H1 (cell line): ENCODE results near the gene SLC2A1. TPM values are rescaled to one million over a fixed set of nuclear protein-coding genes. Genes with fewer than 3 reads are reported as not detected.

ENCODE experiments used
- CTCF ChIA-PET: fragments of 300-600 bp; sonication (Branson Sonifier 250); formaldehyde crosslinking; loops from one replicate; lab custom pipeline; 2021; ENCODE audit not compliant: partially characterized antibody; lab: Charles Lee
- POLR2A ChIA-PET: fragments of 300-600 bp; sonication (Branson Sonifier 250); formaldehyde crosslinking; loops from one replicate; lab custom pipeline; 2021; ENCODE audit warnings: inconsistent platforms; ENCODE audit not compliant: partially characterized antibody; lab: Charles Lee
- DNase-seq, 2 experiments: peaks; one replicate each; pipeline versions ENCODE4 v3.0.0 to v3.0.0-alpha.2; 2010 to 2022; ENCODE audit warnings: low spot score in 2 of 2, low read depth in 1 of 2, mixed read lengths in 1 of 2
- FAIRE-seq: peaks from 2 replicates; lab custom pipeline; 2011; peaks lifted over from hg19 to GRCh38; lab: Jason Lieb, UNC
- H2AFZ ChIP-seq: 2 replicates; pipeline ENCODE4 v1.8.1; 2012; ENCODE audit warnings: low read length, inconsistent platforms
- H2AK5ac ChIP-seq: 2 replicates; pipeline ENCODE4 v1.6.1; 2013; ENCODE audit warnings: low read depth, low read length
- H2BK120ac ChIP-seq: replicated peaks from 2 replicates; pipeline ENCODE3; 2013; ENCODE audit warnings: low read depth, low read length, inconsistent platforms
- H2BK12ac ChIP-seq: 2 replicates; pipeline ENCODE4 v1.6.1; 2013; ENCODE audit warnings: low read depth, low read length
- H2BK15ac ChIP-seq: 2 replicates; pipeline ENCODE4 v1.6.1; 2013; ENCODE audit warnings: low read length
- H2BK20ac ChIP-seq: 2 replicates; pipeline ENCODE4 v1.6.1; 2013; ENCODE audit warnings: low read length
- H2BK5ac ChIP-seq: 2 replicates; pipeline ENCODE4 v1.6.1; 2013; ENCODE audit warnings: low read depth, low read length
- H3K14ac ChIP-seq: 2 replicates; pipeline ENCODE4 v1.6.1; 2013; ENCODE audit warnings: inconsistent platforms; ENCODE audit not compliant: insufficient read length
- H3K18ac ChIP-seq: 2 replicates; pipeline ENCODE4 v1.6.1; 2013; ENCODE audit warnings: low read length; ENCODE audit errors: extremely low read depth
- H3K23ac ChIP-seq: 2 replicates; pipeline ENCODE4 v1.6.1; 2013; ENCODE audit warnings: inconsistent platforms; ENCODE audit not compliant: insufficient read length
- H3K23me2 ChIP-seq: 2 replicates; pipeline ENCODE4 v1.6.1; 2013; ENCODE audit warnings: low read depth, low read length
- H3K27ac ChIP-seq: 2 replicates; pipeline ENCODE4 v1.6.1; 2011; ENCODE audit warnings: low read depth, low read length, inconsistent platforms
- H3K27me3 ChIP-seq, 4 experiments: replicated peaks in 1 of 4; 1 replicate in 1 of 4; 2 replicates in 3 of 4; pipeline versions ENCODE4 v1.6.1 to v1.8.1; 2011 to 2013; ENCODE audit warnings: low read length in 3 of 4, mild to moderate bottlenecking in 3 of 4, inconsistent platforms in 2 of 4, mixed read lengths in 2 of 4, moderate library complexity in 1 of 4; ENCODE audit not compliant: control insufficient read depth in 3 of 4, insufficient read depth in 3 of 4; ENCODE audit errors: extremely low read depth in 1 of 4
- H3K36me3 ChIP-seq, 4 experiments: 2 replicates each; pipeline versions ENCODE4 v1.6.1 to v1.8.1; 2011 to 2013; ENCODE audit warnings: mild to moderate bottlenecking in 4 of 4, low read length in 3 of 4, moderate library complexity in 2 of 4, control low read depth in 1 of 4, inconsistent platforms in 1 of 4; ENCODE audit not compliant: insufficient read depth in 4 of 4, control insufficient read depth in 2 of 4
- H3K4ac ChIP-seq: replicated peaks from 2 replicates; pipeline ENCODE3; 2013; ENCODE audit warnings: low read length, low read depth, mixed read lengths, inconsistent platforms; ENCODE audit not compliant: insufficient read length
- H3K4me1 ChIP-seq, 4 experiments: replicated peaks in 1 of 4; 1 replicate in 1 of 4; 2 replicates in 3 of 4; pipeline versions ENCODE4 v1.6.1 to v1.8.1; 2011 to 2013; ENCODE audit warnings: low read length in 3 of 4, inconsistent platforms in 2 of 4, mixed read lengths in 1 of 4; ENCODE audit not compliant: insufficient read depth in 4 of 4, control insufficient read depth in 3 of 4
- H3K4me2 ChIP-seq, 2 experiments: 2 replicates each; pipeline versions ENCODE4 v1.6.1 to v1.8.1; 2011 to 2013; ENCODE audit warnings: low read depth in 2 of 2, low read length in 2 of 2, control low read depth in 1 of 2, inconsistent platforms in 1 of 2, mild to moderate bottlenecking in 1 of 2; ENCODE audit not compliant: insufficient read depth in 1 of 2
- H3K4me3 ChIP-seq, 4 experiments: fragments of 200-600, 300-600 bp in 1 of 4; sonication (generic), shearing (Covaris generic), sonication (Bioruptor Twin) in 1 of 4; 2 replicates each; pipeline versions ENCODE4 v1.5.1 to v1.8.1; 2011 to 2016; ENCODE audit warnings: low read length in 4 of 4, low read depth in 3 of 4, control low read depth in 2 of 4, inconsistent platforms in 2 of 4, mild to moderate bottlenecking in 2 of 4, mixed read lengths in 1 of 4, moderate library complexity in 1 of 4; ENCODE audit not compliant: insufficient read depth in 2 of 4; ENCODE audit errors: extremely low read depth in 1 of 4
- H3K56ac ChIP-seq: replicated peaks from 2 replicates; pipeline ENCODE3; 2013; ENCODE audit warnings: low read depth, mild to moderate bottlenecking, mixed read lengths, low read length, inconsistent platforms; ENCODE audit not compliant: insufficient read length
- H3K79me1 ChIP-seq: 2 replicates; pipeline ENCODE4 v1.6.1; 2013; ENCODE audit warnings: low read depth, low read length, control low read depth
- H3K79me2 ChIP-seq, 2 experiments: 2 replicates each; pipeline versions ENCODE4 v1.6.1 to v1.8.1; 2012 to 2013; ENCODE audit warnings: low read length in 2 of 2, mild to moderate bottlenecking in 2 of 2, inconsistent platforms in 1 of 2; ENCODE audit not compliant: insufficient read depth in 2 of 2, control insufficient read depth in 1 of 2
- H3K9ac ChIP-seq, 4 experiments: replicated peaks in 1 of 4; 1 replicate in 1 of 4; 2 replicates in 3 of 4; pipeline versions ENCODE4 v1.6.1 to v1.8.1; 2011 to 2013; ENCODE audit warnings: low read depth in 3 of 4, low read length in 3 of 4, control low read depth in 2 of 4, mild to moderate bottlenecking in 2 of 4, moderate library complexity in 2 of 4, inconsistent platforms in 1 of 4; ENCODE audit errors: extremely low read depth in 1 of 4
- H3K9me3 ChIP-seq, 2 experiments: 2 replicates each; pipeline versions ENCODE4 v1.6.1 to v1.8.1; 2012 to 2013; ENCODE audit warnings: mild to moderate bottlenecking in 2 of 2, moderate library complexity in 2 of 2, control low read depth in 1 of 2, inconsistent platforms in 1 of 2, low read depth in 1 of 2, low read length in 1 of 2, mixed read lengths in 1 of 2; ENCODE audit not compliant: insufficient read depth in 2 of 2
- H4K20me1 ChIP-seq, 2 experiments: replicated peaks in 1 of 2; 2 replicates each; pipeline versions ENCODE3 to v1.8.1; 2011 to 2013; ENCODE audit warnings: inconsistent platforms in 2 of 2, low read length in 2 of 2, mild to moderate bottlenecking in 1 of 2; ENCODE audit not compliant: insufficient read depth in 2 of 2, control insufficient read depth in 1 of 2
- H4K5ac ChIP-seq: 2 replicates; pipeline ENCODE4 v1.6.1; 2013; ENCODE audit warnings: low read length, low read depth, mixed read lengths, inconsistent platforms; ENCODE audit not compliant: insufficient read length
- H4K8ac ChIP-seq: 2 replicates; pipeline ENCODE4 v1.8.0; 2013; ENCODE audit warnings: mild to moderate bottlenecking, moderate library complexity, low read length, inconsistent platforms; ENCODE audit not compliant: insufficient read depth; ENCODE audit errors: extremely low read depth
- H4K91ac ChIP-seq: replicated peaks from 2 replicates; pipeline ENCODE3; 2013; ENCODE audit warnings: low read length, mixed read lengths, inconsistent platforms; ENCODE audit not compliant: insufficient read length
- EGR1 ChIP-seq: IDR thresholded peaks from 2 replicates; pipeline ENCODE4 v1.6.1; 2011; ENCODE audit warnings: low read depth, low read length, borderline replicate concordance
- FOSL1 ChIP-seq: IDR thresholded peaks from 2 replicates; pipeline ENCODE4 v1.6.1; 2011; ENCODE audit warnings: mild to moderate bottlenecking, low read depth, low read length, moderate library complexity; ENCODE audit not compliant: insufficient read depth
- KDM1A ChIP-seq: fragments of 200-600, 300-600 bp; sonication (generic); IDR thresholded peaks from 2 replicates; pipeline ENCODE4 v1.7.1; 2016; ENCODE audit warnings: mild to moderate bottlenecking, low read length, borderline replicate concordance
- KDM4A ChIP-seq: IDR thresholded peaks from one replicate; pipeline ENCODE4 v1.7.1; 2012; ENCODE audit warnings: low read depth, mild to moderate bottlenecking, moderate library complexity, low read length, inconsistent platforms; ENCODE audit not compliant: severe bottlenecking
- KDM5A ChIP-seq: fragments of 200-600 bp; IDR thresholded peaks from 2 replicates; pipeline ENCODE4 v1.7.1; 2012; ENCODE audit warnings: mild to moderate bottlenecking, low read length, inconsistent platforms, mixed read lengths
- MAX ChIP-seq: IDR thresholded peaks from 2 replicates; pipeline ENCODE4 v1.6.1; 2012; ENCODE audit warnings: inconsistent platforms
- NRF1 ChIP-seq: IDR thresholded peaks from 2 replicates; pipeline ENCODE4 v1.6.1; 2011; ENCODE audit warnings: mild to moderate bottlenecking, low read depth, low read length, improper control_type of control experiment
- POLR2AphosphoS5 ChIP-seq: IDR thresholded peaks from 2 replicates; pipeline ENCODE4 v1.6.1; 2011; ENCODE audit warnings: low read depth, low read length
- SP1 ChIP-seq: IDR thresholded peaks from 2 replicates; pipeline ENCODE4 v1.6.1; 2011; ENCODE audit warnings: low read depth, low read length
- SP2 ChIP-seq: IDR thresholded peaks from 2 replicates; pipeline ENCODE4 v1.6.1; 2012; ENCODE audit warnings: mild to moderate bottlenecking, low read length, inconsistent platforms
- SP4 ChIP-seq: IDR thresholded peaks from 2 replicates; pipeline ENCODE4 v1.6.1; 2012; ENCODE audit warnings: low read length, inconsistent platforms
- TBP ChIP-seq: IDR thresholded peaks from 2 replicates; pipeline ENCODE4 v1.6.1; 2011; ENCODE audit warnings: low read depth, low read length, improper control_type of control experiment
- TCF12 ChIP-seq: IDR thresholded peaks from 2 replicates; pipeline ENCODE4 v1.6.1; 2011; ENCODE audit warnings: low read depth, mild to moderate bottlenecking, low read length
- YY1 ChIP-seq: IDR thresholded peaks from 2 replicates; pipeline ENCODE4 v1.6.1; 2011; ENCODE audit warnings: low read depth, mild to moderate bottlenecking, low read length
- polyA plus RNA-seq, 7 experiments: library from polyadenylated mRNA; depleted of rRNA in 3 of 7; stranded (reverse) in 5 of 7; unstranded in 2 of 7; fragments of >200 nt in 5 of 7; fragments of 200-250 nt in 2 of 7; gene quantifications; 1 replicate in 5 of 7; 2 replicates in 1 of 7; 4 replicates in 1 of 7; pipeline versions ENCODE4 v1.2.1 to v1.2.3, GENCODE V29; 2011 to 2013; ENCODE audit warnings: missing spikeins in 2 of 7, mixed read lengths in 2 of 7
- total RNA-seq: library from RNA; stranded (reverse); fragmentation: NEBNext Ultra II Directional; extraction: Animal tissue kit (Norgen Biotek cat#: 25700); gene quantifications from 2 replicates; pipeline ENCODE4 v1.2.1, GENCODE V29; 2021

The SLC2A1 gene
- total and polyA plus RNA-seq, 2 of the 8 experiments (the other 6 are each of a cell fraction or from before 2014, with no cell fraction given), result 230 to 308 TPM

- CTCF ChIA-PET, result interaction anchor here (1.0 to 7.6 kb wide), 3 partner anchors 11 to 164 kb away, joined by 4 to 353 read pairs (median 30); no protein-coding TSS in a partner anchor
- peaks cover 0 to 1% (median 0%) of the 10 kb centered on the region in 4 experiments; a peak in 1 of 7 replicates for H3K27me3 ChIP-seq
- H3K4ac ChIP-seq, result no peak overlapping the region
- H4K5ac ChIP-seq, result no peak overlapping the region
- H3K27ac ChIP-seq, result no peak overlapping the region
- no peak overlapping the region for H3K18ac ChIP-seq
- no peak overlapping the region for H2BK5ac ChIP-seq
- H2BK15ac ChIP-seq, result no peak overlapping the region
- H3K36me3 ChIP-seq, result no peaks in the 10 kb centered on the region
- H3K79me2 ChIP-seq, result no peaks in the 10 kb centered on the region
- no peak overlapping the region for H2BK120ac ChIP-seq
- H3K4me2 ChIP-seq, result no peak overlapping the region
- no peak overlapping the region for H3K23ac ChIP-seq
- no peak overlapping the region for H3K4me3 ChIP-seq
- POLR2A ChIA-PET, result no interaction called here
- no peak overlapping the region for H3K56ac ChIP-seq
- no peaks in the 10 kb centered on the region for H3K23me2 ChIP-seq
- FAIRE-seq (no peak), DNase-seq (peak in 1 of 2 experiments; percentile 11)
- H3K4me1 ChIP-seq, result no peaks in the 10 kb centered on the region
- TF ChIP-seq KDM4A (no peak), KDM5A (no peak), KDM1A (no peak), SP1 (no peak), YY1 (no peak), FOSL1 (no peak), NRF1 (no peak), SP2 (no peak), EGR1 (no peak), TCF12 (no peak), TBP (no peak), POLR2AphosphoS5 (no peak), MAX (no peak), SP4 (no peak)
- H4K20me1 ChIP-seq, result no peaks in the 10 kb centered on the region
- no peak overlapping the region for H4K8ac ChIP-seq
- H2BK20ac ChIP-seq, result no peak overlapping the region
- H2AK5ac ChIP-seq, result no peak overlapping the region
- no peaks in the 10 kb centered on the region for H3K79me1 ChIP-seq
- no peaks in the 10 kb centered on the region for H3K9me3 ChIP-seq
- H4K91ac ChIP-seq, result no peak overlapping the region
- H2BK12ac ChIP-seq, result no peak overlapping the region
- H2AFZ ChIP-seq, result no peak overlapping the region
- no peak overlapping the region for H3K9ac ChIP-seq
- H3K14ac ChIP-seq, result no peak overlapping the region
Observed at GRCh38 chr1:42910985-42911384, 47.7 kb downstream of the SLC2A1 start.
